HEK293 (cell line): ENCODE data around the gene GZF1.

Source experiments
- CTCF ChIA-PET: fragments of 350-600 bp; formaldehyde crosslinking; extraction: SDS; loops from one replicate; lab custom pipeline; 2021; ENCODE audit warnings: antibody characterized with exemption; lab: Yijun Ruan, JAX
- POLR2A ChIA-PET: fragments of 300-600 bp; formaldehyde crosslinking; extraction: SDS; loops from one replicate; lab custom pipeline; 2020; ENCODE audit warnings: antibody characterized with exemption, inconsistent platforms; lab: Yijun Ruan, JAX
- H3K27ac ChIP-seq: fragments of 200-500 bp; sonication (Bioruptor generic); 2 replicates; pipeline ENCODE4 v1.5.1; 2014; ENCODE audit warnings: low read depth, low read length, control low read depth, inconsistent platforms; ENCODE audit errors: extremely low read depth
- H3K36me3 ChIP-seq, 2 experiments: fragments of 200-500 bp in 1 of 2; sonication (Bioruptor generic) in 1 of 2; 1 replicate in 1 of 2; 2 replicates in 1 of 2; pipeline ENCODE4 v1.5.1; 2014 to 2017; ENCODE audit warnings: inconsistent platforms in 2 of 2, low read length in 2 of 2; ENCODE audit not compliant: control insufficient read depth in 2 of 2, insufficient read depth in 1 of 2
- H3K4me1 ChIP-seq: fragments of 200-500 bp; sonication (Bioruptor generic); 2 replicates; pipeline ENCODE4 v1.5.1; 2014; ENCODE audit warnings: mild to moderate bottlenecking, low read length, inconsistent platforms; ENCODE audit not compliant: control insufficient read depth, insufficient read depth
- H3K4me3 ChIP-seq: 2 replicates; pipeline ENCODE4 v1.5.1; 2011; ENCODE audit warnings: low read depth, mild to moderate bottlenecking, control low read depth, low read length, moderate library complexity
- H3K9me3 ChIP-seq: fragments of 200-500 bp; sonication (Bioruptor generic); 2 replicates; pipeline ENCODE4 v1.5.1; 2014; ENCODE audit warnings: low read depth, low read length, inconsistent platforms; ENCODE audit not compliant: control insufficient read depth, insufficient read depth
- GFI1B ChIP-seq: fragments of 450-650 bp; formaldehyde crosslinking; IDR thresholded peaks from 2 replicates; pipeline ENCODE4 v1.5.1; 2016; ENCODE audit warnings: missing biosample characterization, missing genetic modification characterization
- SP2 ChIP-seq: fragments of 450-650 bp; formaldehyde crosslinking; IDR thresholded peaks from 2 replicates; pipeline ENCODE4 v1.5.1; 2016; ENCODE audit warnings: missing biosample characterization, missing genetic modification characterization
- ZNF155 ChIP-seq: fragments of 450-650 bp; formaldehyde crosslinking; IDR thresholded peaks from 2 replicates; pipeline ENCODE4 v1.5.1; 2016; ENCODE audit warnings: missing biosample characterization, missing genetic modification characterization
- ZNF341 ChIP-seq: fragments of 450-650 bp; formaldehyde crosslinking; IDR thresholded peaks from 2 replicates; pipeline ENCODE4; 2016; ENCODE audit warnings: low read depth, missing biosample characterization, missing genetic modification characterization
- ZNF561 ChIP-seq: fragments of 450-650 bp; IDR thresholded peaks from 2 replicates; pipeline ENCODE4 v1.5.1; 2018; ENCODE audit warnings: missing biosample characterization, missing genetic modification characterization, borderline replicate concordance
- ZNF585B ChIP-seq: fragments of 450-650 bp; formaldehyde crosslinking; IDR thresholded peaks from 2 replicates; pipeline ENCODE4 v1.5.1; 2016; ENCODE audit warnings: missing biosample characterization, missing genetic modification characterization
- ZNF596 ChIP-seq: fragments of 450-650 bp; IDR thresholded peaks from 2 replicates; pipeline ENCODE4 v1.5.0; 2018; ENCODE audit warnings: missing biosample characterization, mild to moderate bottlenecking, missing genetic modification characterization, moderate library complexity
- ZNF600 ChIP-seq: fragments of 450-650 bp; formaldehyde crosslinking; IDR thresholded peaks from 2 replicates; pipeline ENCODE4 v1.5.1; 2016; ENCODE audit warnings: missing biosample characterization, missing genetic modification characterization
- ZNF776 ChIP-seq: fragments of 450-650 bp; formaldehyde crosslinking; IDR thresholded peaks from 2 replicates; pipeline ENCODE4 v1.5.0; 2017; ENCODE audit warnings: missing biosample characterization, missing genetic modification characterization, borderline replicate concordance
- ZNF777 ChIP-seq: fragments of 450-650 bp; formaldehyde crosslinking; IDR thresholded peaks from 2 replicates; pipeline ENCODE4 v1.5.1; 2017; ENCODE audit warnings: missing biosample characterization, missing genetic modification characterization, borderline replicate concordance
- ZXDB ChIP-seq: fragments of 450-650 bp; formaldehyde crosslinking; IDR thresholded peaks from 2 replicates; pipeline ENCODE4 v1.5.1; 2016; ENCODE audit warnings: missing biosample characterization, missing genetic modification characterization
- TF ChIP-seq, protein P1 (sequence below): fragments of 450-650 bp; formaldehyde crosslinking; IDR thresholded peaks from 2 replicates; pipeline ENCODE4 v1.5.1; 2016; ENCODE audit warnings: missing biosample characterization, missing genetic modification characterization
- TF ChIP-seq, protein P2 (sequence below): fragments of 450-650 bp; formaldehyde crosslinking; IDR thresholded peaks from 2 replicates; pipeline ENCODE4 v1.5.1; 2017; ENCODE audit warnings: missing biosample characterization, missing genetic modification characterization
- TF ChIP-seq, protein P3 (sequence below): fragments of 450-650 bp; formaldehyde crosslinking; IDR thresholded peaks from 2 replicates; pipeline ENCODE4 v1.5.1; 2016; ENCODE audit warnings: missing biosample characterization, missing genetic modification characterization, low read depth
- TF ChIP-seq, protein P4 (sequence below): fragments of 450-650 bp; formaldehyde crosslinking; IDR thresholded peaks from 2 replicates; pipeline ENCODE4 v1.5.1; 2016; ENCODE audit warnings: missing biosample characterization, missing genetic modification characterization

The GZF1 gene

DNA sequence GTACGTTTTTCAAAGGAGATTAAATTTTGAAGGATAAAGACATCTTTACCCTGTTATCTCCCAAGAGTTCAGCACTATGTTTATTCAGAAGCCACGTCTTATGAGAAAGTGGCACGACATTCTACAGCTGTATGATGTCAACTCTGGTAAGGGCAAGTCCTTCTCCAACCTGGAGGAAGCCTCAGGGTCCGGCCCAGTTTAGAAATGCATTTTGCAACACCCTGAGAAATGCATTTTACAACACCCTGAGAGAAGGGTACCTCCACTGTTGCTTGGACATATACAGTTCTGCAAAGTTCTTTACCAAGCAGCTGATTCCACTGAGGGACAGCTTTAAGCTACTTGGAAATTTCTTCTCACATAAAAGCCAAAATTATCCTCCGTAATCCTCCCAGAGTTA lies 41.8 kb downstream of the GZF1 start:
- peaks cover 5 to 22% of the 10 kb centered on the region in 2 experiments; a peak in 2 of 3 replicates for H3K36me3 ChIP-seq
- H3K9me3 ChIP-seq, result no peaks in the 10 kb centered on the region
- TF ChIP-seq ZXDB (tag by site-specific recombination), result no peak
- TF ChIP-seq ZNF585B (tag by site-specific recombination), result no peak
- no peak for TF ChIP-seq ZNF777 (tag by site-specific recombination)
- no peak for TF ChIP-seq GFI1B (tag by site-specific recombination)
- TF ChIP-seq, protein P1, sequence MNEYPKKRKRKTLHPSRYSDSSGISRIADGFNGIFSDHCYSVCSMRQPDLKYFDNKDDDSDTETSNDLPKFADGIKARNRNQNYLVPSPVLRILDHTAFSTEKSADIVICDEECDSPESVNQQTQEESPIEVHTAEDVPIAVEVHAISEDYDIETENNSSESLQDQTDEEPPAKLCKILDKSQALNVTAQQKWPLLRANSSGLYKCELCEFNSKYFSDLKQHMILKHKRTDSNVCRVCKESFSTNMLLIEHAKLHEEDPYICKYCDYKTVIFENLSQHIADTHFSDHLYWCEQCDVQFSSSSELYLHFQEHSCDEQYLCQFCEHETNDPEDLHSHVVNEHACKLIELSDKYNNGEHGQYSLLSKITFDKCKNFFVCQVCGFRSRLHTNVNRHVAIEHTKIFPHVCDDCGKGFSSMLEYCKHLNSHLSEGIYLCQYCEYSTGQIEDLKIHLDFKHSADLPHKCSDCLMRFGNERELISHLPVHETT (tag by site-specific recombination), result no peak
- no peak for TF ChIP-seq ZNF596
- TF ChIP-seq, protein P2, sequence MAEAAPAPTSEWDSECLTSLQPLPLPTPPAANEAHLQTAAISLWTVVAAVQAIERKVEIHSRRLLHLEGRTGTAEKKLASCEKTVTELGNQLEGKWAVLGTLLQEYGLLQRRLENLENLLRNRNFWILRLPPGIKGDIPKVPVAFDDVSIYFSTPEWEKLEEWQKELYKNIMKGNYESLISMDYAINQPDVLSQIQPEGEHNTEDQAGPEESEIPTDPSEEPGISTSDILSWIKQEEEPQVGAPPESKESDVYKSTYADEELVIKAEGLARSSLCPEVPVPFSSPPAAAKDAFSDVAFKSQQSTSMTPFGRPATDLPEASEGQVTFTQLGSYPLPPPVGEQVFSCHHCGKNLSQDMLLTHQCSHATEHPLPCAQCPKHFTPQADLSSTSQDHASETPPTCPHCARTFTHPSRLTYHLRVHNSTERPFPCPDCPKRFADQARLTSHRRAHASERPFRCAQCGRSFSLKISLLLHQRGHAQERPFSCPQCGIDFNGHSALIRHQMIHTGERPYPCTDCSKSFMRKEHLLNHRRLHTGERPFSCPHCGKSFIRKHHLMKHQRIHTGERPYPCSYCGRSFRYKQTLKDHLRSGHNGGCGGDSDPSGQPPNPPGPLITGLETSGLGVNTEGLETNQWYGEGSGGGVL, result no peak
- TF ChIP-seq, protein P3, sequence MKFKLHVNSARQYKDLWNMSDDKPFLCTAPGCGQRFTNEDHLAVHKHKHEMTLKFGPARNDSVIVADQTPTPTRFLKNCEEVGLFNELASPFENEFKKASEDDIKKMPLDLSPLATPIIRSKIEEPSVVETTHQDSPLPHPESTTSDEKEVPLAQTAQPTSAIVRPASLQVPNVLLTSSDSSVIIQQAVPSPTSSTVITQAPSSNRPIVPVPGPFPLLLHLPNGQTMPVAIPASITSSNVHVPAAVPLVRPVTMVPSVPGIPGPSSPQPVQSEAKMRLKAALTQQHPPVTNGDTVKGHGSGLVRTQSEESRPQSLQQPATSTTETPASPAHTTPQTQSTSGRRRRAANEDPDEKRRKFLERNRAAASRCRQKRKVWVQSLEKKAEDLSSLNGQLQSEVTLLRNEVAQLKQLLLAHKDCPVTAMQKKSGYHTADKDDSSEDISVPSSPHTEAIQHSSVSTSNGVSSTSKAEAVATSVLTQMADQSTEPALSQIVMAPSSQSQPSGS, result no peak
- TF ChIP-seq ZNF776 (tag by site-specific recombination), result no peak
- TF ChIP-seq ZNF561, result no peak
- no peak for TF ChIP-seq ZNF341 (tag by site-specific recombination)
- TF ChIP-seq ZNF155 (tag by site-specific recombination), result no peak
- peaks cover 8% of the 10 kb centered on the region for H3K4me1 ChIP-seq
- no peak overlapping the region for H3K4me3 ChIP-seq
- CTCF ChIA-PET, result interaction anchor here (1.5 kb wide), 1 partner anchor 12 kb away, joined by 3 read pairs; no protein-coding TSS in a partner anchor
- H3K27ac ChIP-seq, result no peak overlapping the region
- POLR2A ChIA-PET, result interaction anchor here (0.7 kb wide), 1 partner anchor 16 kb away, joined by 3 read pairs; no protein-coding TSS in a partner anchor

DNA sequence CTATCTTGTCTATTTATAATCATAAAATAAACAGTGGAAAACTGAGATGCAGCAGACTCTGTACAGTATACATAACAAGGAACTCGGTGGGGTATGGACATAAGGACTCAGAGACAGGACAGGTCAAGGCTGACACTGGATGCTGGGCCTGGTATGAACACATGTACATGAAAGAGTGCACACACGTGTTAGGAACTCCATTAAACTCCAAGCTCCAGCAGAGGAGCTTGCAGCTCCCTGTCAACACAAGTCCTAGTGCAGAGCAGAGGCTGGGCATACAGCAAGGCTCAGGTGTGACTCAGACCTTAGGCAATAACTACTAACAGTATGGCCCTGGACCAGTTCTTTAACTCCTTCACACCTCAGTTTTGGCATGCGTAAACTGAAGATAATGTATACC lies 42.2 kb downstream of the GZF1 start:
- Histone ChIP-seq H3K27ac (no peak overlapping the region), H3K9me3 (no peaks in the 10 kb centered on the region), H3K36me3 (peaks cover 5 to 18% of the 10 kb centered on the region in 2 experiments; a peak in 2 of 3 replicates), H3K4me3 (no peak overlapping the region), H3K4me1 (peaks cover 8% of the 10 kb centered on the region)
- CTCF ChIA-PET, result no interaction called here
- TF ChIP-seq ZNF600 (tag by site-specific recombination) (peak; percentile 42; the same call in 1 of the 2 replicates), ZNF561 (no peak), SP2 (tag by site-specific recombination) (no peak)
- TF ChIP-seq, protein P4, sequence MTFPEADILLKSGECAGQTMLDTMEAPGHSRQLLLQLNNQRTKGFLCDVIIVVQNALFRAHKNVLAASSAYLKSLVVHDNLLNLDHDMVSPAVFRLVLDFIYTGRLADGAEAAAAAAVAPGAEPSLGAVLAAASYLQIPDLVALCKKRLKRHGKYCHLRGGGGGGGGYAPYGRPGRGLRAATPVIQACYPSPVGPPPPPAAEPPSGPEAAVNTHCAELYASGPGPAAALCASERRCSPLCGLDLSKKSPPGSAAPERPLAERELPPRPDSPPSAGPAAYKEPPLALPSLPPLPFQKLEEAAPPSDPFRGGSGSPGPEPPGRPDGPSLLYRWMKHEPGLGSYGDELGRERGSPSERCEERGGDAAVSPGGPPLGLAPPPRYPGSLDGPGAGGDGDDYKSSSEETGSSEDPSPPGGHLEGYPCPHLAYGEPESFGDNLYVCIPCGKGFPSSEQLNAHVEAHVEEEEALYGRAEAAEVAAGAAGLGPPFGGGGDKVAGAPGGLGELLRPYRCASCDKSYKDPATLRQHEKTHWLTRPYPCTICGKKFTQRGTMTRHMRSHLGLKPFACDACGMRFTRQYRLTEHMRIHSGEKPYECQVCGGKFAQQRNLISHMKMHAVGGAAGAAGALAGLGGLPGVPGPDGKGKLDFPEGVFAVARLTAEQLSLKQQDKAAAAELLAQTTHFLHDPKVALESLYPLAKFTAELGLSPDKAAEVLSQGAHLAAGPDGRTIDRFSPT (tag by site-specific recombination), result no peak
- POLR2A ChIA-PET, result interaction anchor here (0.7 kb wide), 1 partner anchor 16 kb away, joined by 3 read pairs; no protein-coding TSS in a partner anchor
